Measurements from ENCODE around the gene CDK4. TPM values are rescaled to one million over a fixed set of nuclear protein-coding genes. Genes with fewer than 3 reads are reported as not detected.

Gene CDK4
- total RNA-seq, 4 donors from 2014 or later: 42.8 to 96.9 (median 60.4) TPM

GRCh38 chr12:57731411-57732080, 20.6 kb downstream of the CDK4 start:
- no peak for DNase-seq
- Histone ChIP-seq H3K4me3 (no peak overlapping the region), H3K27me3 (peaks cover 8 to 50% (median 12%) of the 10 kb centered on the region in 4 donors), H3K4me1 (peaks cover 14 to 26% (median 16%) of the 10 kb centered on the region in 3 donors), H3K9me3 (no peaks in the 10 kb centered on the region), H3K36me3 (peaks cover 0 to 10% (median 0%) of the 10 kb centered on the region in 3 donors), H3K27ac (no peak overlapping the region)
- TF ChIP-seq POLR2A (IDR thresholded peaks at IDR 0.05): no peak
- no peak for TF ChIP-seq CTCF (IDR thresholded peaks at IDR 0.05)
- intact Hi-C loops (cut with DNase I): no loop called here
- 80 to 81% methylated on average over 14 to 17 of the region's 19 CpGs for WGBS, 2 donors

GRCh38 chr12:57730336-57731067, 21.6 kb downstream of the CDK4 start:
- Histone ChIP-seq H3K27ac (no peak overlapping the region), H3K4me3 (no peak overlapping the region), H3K36me3 (peaks cover 0 to 10% (median 0%) of the 10 kb centered on the region in 3 donors), H3K9me3 (no peaks in the 10 kb centered on the region), H3K4me1 (peaks cover 8 to 26% (median 13%) of the 10 kb centered on the region in 3 donors), H3K27me3 (peaks cover 0 to 43% (median 4%) of the 10 kb centered on the region in 4 donors)
- WGBS, 2 donors: 80 to 90% methylated on average over 5 to 13 of the region's 13 CpGs
- TF ChIP-seq POLR2A (IDR thresholded peaks at IDR 0.05) (no peak), CTCF (IDR thresholded peaks at IDR 0.05) (no peak)
- intact Hi-C loops (cut with DNase I): no loop called here
- DNase-seq: no peak

- no peaks in the 10 kb centered on the region for H3K9me3 ChIP-seq
- no peak for DNase-seq
- H3K27ac ChIP-seq: no peak overlapping the region
- H3K36me3 ChIP-seq: peaks cover 0 to 10% (median 0%) of the 10 kb centered on the region in 3 donors
- TF ChIP-seq CTCF (IDR thresholded peaks at IDR 0.05) (no peak), POLR2A (IDR thresholded peaks at IDR 0.05) (no peak)
- intact Hi-C loops (cut with DNase I): no loop called here
- H3K4me1 ChIP-seq: peaks cover 8 to 26% (median 15%) of the 10 kb centered on the region in 3 donors
- H3K4me3 ChIP-seq: no peak overlapping the region
- peaks cover 0 to 36% (median 0%) of the 10 kb centered on the region in 4 donors for H3K27me3 ChIP-seq
- 55 to 60% methylated on average over 4 to 5 of the region's 5 CpGs for WGBS, 2 donors
Measured at GRCh38 chr12:57729321-57729844, 22.7 kb downstream of the CDK4 start.

- DNase-seq: no peak
- H3K27ac ChIP-seq: no peak overlapping the region
- H3K4me3 ChIP-seq: no peak overlapping the region
- H3K36me3 ChIP-seq: peaks cover 0 to 10% (median 0%) of the 10 kb centered on the region in 3 donors
- intact Hi-C loops (cut with DNase I): no loop called here
- H3K4me1 ChIP-seq: peaks cover 8 to 26% (median 15%) of the 10 kb centered on the region in 3 donors
- WGBS, 2 donors: 75 to 77% methylated on average over 13 of the region's 21 CpGs
- TF ChIP-seq CTCF (IDR thresholded peaks at IDR 0.05) (no peak), POLR2A (IDR thresholded peaks at IDR 0.05) (no peak)
- no peaks in the 10 kb centered on the region for H3K9me3 ChIP-seq
- H3K27me3 ChIP-seq: peaks cover 0 to 21% (median 0%) of the 10 kb centered on the region in 4 donors
Measured at GRCh38 chr12:57727758-57728395, 24.2 kb downstream of the CDK4 start.

All from esophagus squamous epithelium (tissue), 5 donors.